Measurements from ENCODE around the gene ITGB6. TPM values are rescaled to one million over a fixed set of nuclear protein-coding genes. Genes with fewer than 3 reads are reported as not detected.

Gene ITGB6
- total RNA-seq, 1 donor from 2014 or later: 7.6 TPM

DNA sequence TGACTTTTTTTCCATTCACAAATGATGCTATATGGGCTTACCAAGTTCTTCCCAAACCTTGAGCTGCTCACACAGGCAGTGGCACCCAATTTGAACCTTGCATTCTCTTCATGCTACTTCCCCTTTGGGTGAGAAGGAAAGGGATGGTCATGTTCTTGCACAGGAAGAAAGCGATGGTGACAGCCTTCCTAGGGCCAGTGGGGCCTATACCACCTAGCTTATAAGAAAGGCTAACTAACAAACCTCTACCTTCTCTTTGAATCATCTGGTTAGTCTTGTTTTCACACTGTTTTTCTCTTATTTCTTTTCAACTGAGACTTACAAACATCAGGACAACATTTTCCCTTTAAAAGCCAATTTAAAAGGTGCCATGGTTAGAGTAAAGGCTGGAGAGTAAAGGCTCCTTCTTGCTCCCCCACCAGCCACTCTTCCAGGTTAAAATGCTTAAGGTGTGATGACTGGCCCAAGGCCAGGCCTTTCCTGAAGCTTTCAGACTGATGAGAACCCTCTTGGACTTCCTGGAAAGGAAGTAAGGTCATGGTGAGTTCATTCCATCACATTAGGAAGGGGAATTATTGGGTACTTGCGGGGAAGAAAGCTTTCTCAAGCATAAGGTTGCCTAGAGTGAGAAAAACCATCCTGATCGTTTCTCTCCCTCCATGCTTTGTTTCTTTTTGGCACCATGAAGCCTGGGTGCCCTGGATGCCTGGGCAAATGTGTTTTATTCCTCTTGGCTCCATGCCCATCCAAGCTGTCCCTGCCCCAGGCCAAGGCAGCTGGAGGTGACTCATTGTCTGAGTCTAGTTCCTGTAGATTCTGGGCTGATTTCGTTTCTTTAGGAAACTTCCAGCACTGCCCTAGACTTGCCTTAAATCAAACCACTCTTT, 41.4 kb upstream of the ITGB6 start:
- Mint-ChIP-seq H3K27ac (ENCODE audit: unreplicated experiment) (peak overlapping the region; percentile 92), H3K36me3 (ENCODE audit: low read depth, unreplicated experiment) (no peaks in the 10 kb centered on the region), H3K4me3 (ENCODE audit: unreplicated experiment) (no peak overlapping the region), H3K9me3 (ENCODE audit: unreplicated experiment) (peaks cover 2% of the 10 kb centered on the region), H3K4me1 (ENCODE audit: low read depth, unreplicated experiment) (peaks cover 59% of the 10 kb centered on the region), H3K27me3 (ENCODE audit: low read depth, unreplicated experiment) (no peaks in the 10 kb centered on the region)
- Histone ChIP-seq H4K20me1 (ENCODE audit: insufficient read depth, low read length) (no peaks in the 10 kb centered on the region), H3K9me3 (ENCODE audit: insufficient read depth, low read depth, low read length) (no peaks in the 10 kb centered on the region), H3K27ac (ENCODE audit: low read depth, low read length) (peak overlapping the region; percentile 78), H3K36me3 (ENCODE audit: insufficient read depth, low read length) (no peaks in the 10 kb centered on the region), H3K4me1 (ENCODE audit: insufficient read depth, low read length) (peaks cover 18% of the 10 kb centered on the region), H3K79me2 (ENCODE audit: insufficient read depth, low read length) (no peaks in the 10 kb centered on the region), H3K4me2 (ENCODE audit: low read length) (peak overlapping the region; percentile 47), H3K27me3 (ENCODE audit: insufficient read depth, low read length) (no peaks in the 10 kb centered on the region), H3K9ac (ENCODE audit: low read length) (peak overlapping the region; percentile 42), H2AFZ (ENCODE audit: low read depth, low read length) (peak overlapping the region; percentile 11), H3K4me3 (ENCODE audit: insufficient read depth, low read depth, low read length) (no peak overlapping the region)
- DNase-seq (ENCODE audit: low read depth): peak; percentile 82
- TF ChIP-seq, protein P1, sequence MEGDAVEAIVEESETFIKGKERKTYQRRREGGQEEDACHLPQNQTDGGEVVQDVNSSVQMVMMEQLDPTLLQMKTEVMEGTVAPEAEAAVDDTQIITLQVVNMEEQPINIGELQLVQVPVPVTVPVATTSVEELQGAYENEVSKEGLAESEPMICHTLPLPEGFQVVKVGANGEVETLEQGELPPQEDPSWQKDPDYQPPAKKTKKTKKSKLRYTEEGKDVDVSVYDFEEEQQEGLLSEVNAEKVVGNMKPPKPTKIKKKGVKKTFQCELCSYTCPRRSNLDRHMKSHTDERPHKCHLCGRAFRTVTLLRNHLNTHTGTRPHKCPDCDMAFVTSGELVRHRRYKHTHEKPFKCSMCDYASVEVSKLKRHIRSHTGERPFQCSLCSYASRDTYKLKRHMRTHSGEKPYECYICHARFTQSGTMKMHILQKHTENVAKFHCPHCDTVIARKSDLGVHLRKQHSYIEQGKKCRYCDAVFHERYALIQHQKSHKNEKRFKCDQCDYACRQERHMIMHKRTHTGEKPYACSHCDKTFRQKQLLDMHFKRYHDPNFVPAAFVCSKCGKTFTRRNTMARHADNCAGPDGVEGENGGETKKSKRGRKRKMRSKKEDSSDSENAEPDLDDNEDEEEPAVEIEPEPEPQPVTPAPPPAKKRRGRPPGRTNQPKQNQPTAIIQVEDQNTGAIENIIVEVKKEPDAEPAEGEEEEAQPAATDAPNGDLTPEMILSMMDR (IDR thresholded peaks at IDR 0.05; ENCODE audit: insufficient read depth, low read depth, low read length): no peak
- no peak for TF ChIP-seq EZH2 (IDR thresholded peaks at IDR 0.05; ENCODE audit: insufficient read depth, low read length)
- no peak for FAIRE-seq

DNA sequence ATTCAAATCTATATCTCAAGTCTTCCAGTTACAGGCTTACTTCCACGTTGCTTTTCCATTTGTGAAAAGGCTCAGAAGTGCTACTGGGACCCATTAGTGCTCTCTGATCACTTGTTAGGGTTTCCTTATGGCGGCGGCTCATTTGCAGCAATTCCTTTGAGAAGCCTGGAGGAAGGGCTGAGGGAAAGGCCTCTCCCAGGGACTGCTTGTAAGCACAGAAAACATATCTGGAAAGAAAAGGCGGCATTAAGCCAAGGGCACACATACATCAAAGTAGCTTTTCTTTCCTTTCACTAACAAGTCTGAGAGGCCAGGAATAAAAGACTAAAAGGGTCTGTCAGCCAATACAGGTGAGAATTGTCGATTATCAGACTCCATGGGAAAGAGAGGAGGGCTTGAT, 39.4 kb upstream of the ITGB6 start:
- no peak overlapping the region for H3K9ac ChIP-seq (ENCODE audit: low read length)
- H3K27me3 ChIP-seq (ENCODE audit: insufficient read depth, low read length): no peaks in the 10 kb centered on the region
- H3K79me2 ChIP-seq (ENCODE audit: insufficient read depth, low read length): no peaks in the 10 kb centered on the region
- H3K36me3 Mint-ChIP-seq (ENCODE audit: low read depth, unreplicated experiment): no peaks in the 10 kb centered on the region
- H4K20me1 ChIP-seq (ENCODE audit: insufficient read depth, low read length): no peaks in the 10 kb centered on the region
- no peak overlapping the region for H3K4me3 Mint-ChIP-seq (ENCODE audit: unreplicated experiment)
- no peaks in the 10 kb centered on the region for H3K36me3 ChIP-seq (ENCODE audit: insufficient read depth, low read length)
- no peak overlapping the region for H3K27ac Mint-ChIP-seq (ENCODE audit: unreplicated experiment)
- peaks cover 18% of the 10 kb centered on the region for H3K4me1 ChIP-seq (ENCODE audit: insufficient read depth, low read length)
- H3K9me3 Mint-ChIP-seq (ENCODE audit: unreplicated experiment): no peaks in the 10 kb centered on the region
- H3K4me1 Mint-ChIP-seq (ENCODE audit: low read depth, unreplicated experiment): peaks cover 47% of the 10 kb centered on the region
- FAIRE-seq: no peak
- H3K4me3 ChIP-seq (ENCODE audit: insufficient read depth, low read depth, low read length): no peak overlapping the region
- H3K9me3 ChIP-seq (ENCODE audit: insufficient read depth, low read depth, low read length): no peaks in the 10 kb centered on the region
- DNase-seq (ENCODE audit: low read depth): no peak
- no peak overlapping the region for H3K27ac ChIP-seq (ENCODE audit: low read depth, low read length)
- TF ChIP-seq, protein P1 (IDR thresholded peaks at IDR 0.05; ENCODE audit: insufficient read depth, low read depth, low read length): no peak
- TF ChIP-seq EZH2 (IDR thresholded peaks at IDR 0.05; ENCODE audit: insufficient read depth, low read length): no peak
- H3K4me2 ChIP-seq (ENCODE audit: low read length): no peak overlapping the region
- H3K27me3 Mint-ChIP-seq (ENCODE audit: low read depth, unreplicated experiment): no peaks in the 10 kb centered on the region
- H2AFZ ChIP-seq (ENCODE audit: low read depth, low read length): peak overlapping the region; percentile 8

DNA sequence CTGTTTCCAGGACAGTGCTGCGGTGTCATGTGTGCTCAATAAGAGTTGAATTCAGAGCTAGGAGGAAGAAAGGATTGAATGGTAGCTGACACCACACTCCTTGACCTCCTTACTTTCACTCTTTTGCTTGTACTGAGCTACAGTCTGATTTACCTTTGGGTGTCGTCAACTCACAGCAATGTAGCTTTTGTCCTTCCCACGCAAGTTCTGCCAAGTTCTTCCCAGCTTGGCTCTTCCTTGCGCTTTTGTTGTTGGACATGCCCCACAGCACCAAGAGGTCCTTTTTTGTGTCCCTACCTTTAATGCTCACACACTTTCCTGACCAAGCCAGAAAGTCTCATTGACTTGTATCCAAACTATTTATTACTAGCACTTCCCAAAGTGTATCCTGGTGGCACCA, 38.3 kb upstream of the ITGB6 start:
- Histone ChIP-seq H3K9ac (ENCODE audit: low read length) (no peak overlapping the region), H3K36me3 (ENCODE audit: insufficient read depth, low read length) (no peaks in the 10 kb centered on the region), H3K4me3 (ENCODE audit: insufficient read depth, low read depth, low read length) (no peak overlapping the region), H2AFZ (ENCODE audit: low read depth, low read length) (peak overlapping the region; percentile 13), H3K79me2 (ENCODE audit: insufficient read depth, low read length) (no peaks in the 10 kb centered on the region), H3K27me3 (ENCODE audit: insufficient read depth, low read length) (no peaks in the 10 kb centered on the region), H3K9me3 (ENCODE audit: insufficient read depth, low read depth, low read length) (no peaks in the 10 kb centered on the region), H3K4me1 (ENCODE audit: insufficient read depth, low read length) (peaks cover 18% of the 10 kb centered on the region), H4K20me1 (ENCODE audit: insufficient read depth, low read length) (no peaks in the 10 kb centered on the region), H3K4me2 (ENCODE audit: low read length) (no peak overlapping the region), H3K27ac (ENCODE audit: low read depth, low read length) (no peak overlapping the region)
- H3K4me1 Mint-ChIP-seq (ENCODE audit: low read depth, unreplicated experiment): peaks cover 43% of the 10 kb centered on the region
- H3K27ac Mint-ChIP-seq (ENCODE audit: unreplicated experiment): peak overlapping the region; percentile 38
- no peak overlapping the region for H3K4me3 Mint-ChIP-seq (ENCODE audit: unreplicated experiment)
- H3K9me3 Mint-ChIP-seq (ENCODE audit: unreplicated experiment): no peaks in the 10 kb centered on the region
- H3K36me3 Mint-ChIP-seq (ENCODE audit: low read depth, unreplicated experiment): no peaks in the 10 kb centered on the region
- DNase-seq (ENCODE audit: low read depth) (no peak), FAIRE-seq (no peak)
- TF ChIP-seq, protein P1 (IDR thresholded peaks at IDR 0.05; ENCODE audit: insufficient read depth, low read depth, low read length): no peak
- TF ChIP-seq EZH2 (IDR thresholded peaks at IDR 0.05; ENCODE audit: insufficient read depth, low read length): no peak
- H3K27me3 Mint-ChIP-seq (ENCODE audit: low read depth, unreplicated experiment): no peaks in the 10 kb centered on the region

Measured in astrocyte (in vitro differentiated cells and primary cell).